ENCODE results near the gene METTL9.

METTL9 gene

GRCh38 chr16:21593530-21594289 lies 5.7 kb upstream of the METTL9 start:
- CTCF ChIA-PET, result interaction anchor here (1.0 to 2.9 kb wide), 4 partner anchors 9 to 113 kb away, joined by 3 to 9 read pairs (median 4); no protein-coding TSS in a partner anchor
- no peaks in the 10 kb centered on the region for H3K36me3 ChIP-seq (ENCODE audit: control insufficient read depth in 4 of 4, insufficient read depth in 4 of 4, low read length in 3 of 4)
- 94% methylated on average over 2 of the region's 7 CpGs for WGBS (ENCODE audit: insufficient coverage)
- peaks cover 3 to 38% (median 10%) of the 10 kb centered on the region in 4 experiments for H3K4me1 ChIP-seq (ENCODE audit: control extremely low read depth in 1 of 4, control insufficient read depth in 4 of 4, insufficient read depth in 4 of 4, low read length in 3 of 4)
- no peak overlapping the region for H3K4me3 ChIP-seq (ENCODE audit: control insufficient read depth in 1 of 7, extremely low read depth in 1 of 7, insufficient read depth in 4 of 7, low read depth in 2 of 7, low read length in 6 of 7)
- POLR2A ChIA-PET, result no interaction called here
- H3K9me3 ChIP-seq (ENCODE audit: control extremely low read depth in 1 of 5, control insufficient read depth in 4 of 5, insufficient read depth in 2 of 5, low read depth in 1 of 5, low read length in 4 of 5), result no peaks in the 10 kb centered on the region
- no peak for DNase-seq
- no peaks in the 10 kb centered on the region for H3K27me3 ChIP-seq (replicated peaks in 2 of 5; ENCODE audit: control insufficient read depth in 4 of 5, insufficient read depth in 5 of 5, low read length in 4 of 5)
- H3K27ac ChIP-seq (ENCODE audit: insufficient read depth in 1 of 2, low read depth in 1 of 2, low read length in 2 of 2, poor library complexity in 1 of 2, severe bottlenecking in 2 of 2), result no peak overlapping the region

DNA sequence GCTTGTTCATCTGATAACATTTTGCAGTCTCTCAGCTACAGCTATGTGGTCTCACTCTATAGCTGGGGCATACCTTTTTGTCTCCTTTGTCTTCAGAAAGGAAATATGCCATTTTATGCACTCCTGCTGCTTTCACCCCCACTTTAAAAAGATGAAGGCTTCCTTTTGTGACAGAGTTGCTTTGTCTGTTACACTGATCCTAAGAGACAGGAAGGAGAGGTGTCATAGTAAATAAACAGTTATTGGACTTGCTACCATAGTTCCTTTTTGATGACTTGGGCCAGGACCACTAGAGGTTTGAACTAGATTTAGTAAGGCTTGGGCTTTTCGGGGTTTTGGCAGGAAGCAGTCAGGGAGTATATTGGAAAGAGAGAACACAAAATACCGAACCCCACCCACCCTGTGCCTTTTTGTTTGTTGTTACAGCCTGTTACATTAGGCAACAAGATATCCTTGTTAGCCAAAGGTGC lies 1.8 kb upstream of the METTL9 start:
- Histone ChIP-seq H3K9me3 (ENCODE audit: control extremely low read depth in 1 of 5, control insufficient read depth in 4 of 5, insufficient read depth in 2 of 5, low read depth in 1 of 5, low read length in 4 of 5) (no peaks in the 10 kb centered on the region), H3K27ac (ENCODE audit: insufficient read depth in 1 of 2, low read depth in 1 of 2, low read length in 2 of 2, poor library complexity in 1 of 2, severe bottlenecking in 2 of 2) (no peak overlapping the region), H3K4me1 (ENCODE audit: control extremely low read depth in 1 of 4, control insufficient read depth in 4 of 4, insufficient read depth in 4 of 4, low read length in 3 of 4) (peaks cover 3 to 37% (median 23%) of the 10 kb centered on the region in 4 experiments), H3K36me3 (ENCODE audit: control insufficient read depth in 4 of 4, insufficient read depth in 4 of 4, low read length in 3 of 4) (no peaks in the 10 kb centered on the region), H3K4me3 (ENCODE audit: control insufficient read depth in 1 of 7, extremely low read depth in 1 of 7, insufficient read depth in 4 of 7, low read depth in 2 of 7, low read length in 6 of 7) (no peak overlapping the region), H3K27me3 (replicated peaks in 2 of 5; ENCODE audit: control insufficient read depth in 4 of 5, insufficient read depth in 5 of 5, low read length in 4 of 5) (no peaks in the 10 kb centered on the region)
- DNase-seq, result no peak
- 93% methylated on average over 2 of the region's 2 CpGs for WGBS (ENCODE audit: insufficient coverage)
- ChIA-PET POLR2A (no interaction called here), CTCF (interaction anchor here (0.7 to 2.3 kb wide), 4 partner anchors 10 to 31 kb away, joined by 3 to 8 read pairs (median 4); no protein-coding TSS in a partner anchor)

GRCh38 chr16:21598206-21598605 lies 1.2 kb upstream of the METTL9 start:
- Histone ChIP-seq H3K4me3 (ENCODE audit: control insufficient read depth in 1 of 7, extremely low read depth in 1 of 7, insufficient read depth in 4 of 7, low read depth in 2 of 7, low read length in 6 of 7) (peak overlapping the region in 5 of 7 experiments; percentile 77 to 97 (median 89)), H3K36me3 (ENCODE audit: control insufficient read depth in 4 of 4, insufficient read depth in 4 of 4, low read length in 3 of 4) (no peaks in the 10 kb centered on the region), H3K27ac (ENCODE audit: insufficient read depth in 1 of 2, low read depth in 1 of 2, low read length in 2 of 2, poor library complexity in 1 of 2, severe bottlenecking in 2 of 2) (peak overlapping the region; percentile 86 to 94), H3K4me1 (ENCODE audit: control extremely low read depth in 1 of 4, control insufficient read depth in 4 of 4, insufficient read depth in 4 of 4, low read length in 3 of 4) (peaks cover 3 to 43% (median 23%) of the 10 kb centered on the region in 4 experiments), H3K27me3 (replicated peaks in 2 of 5; ENCODE audit: control insufficient read depth in 4 of 5, insufficient read depth in 5 of 5, low read length in 4 of 5) (no peaks in the 10 kb centered on the region), H3K9me3 (ENCODE audit: control extremely low read depth in 1 of 5, control insufficient read depth in 4 of 5, insufficient read depth in 2 of 5, low read depth in 1 of 5, low read length in 4 of 5) (no peaks in the 10 kb centered on the region)
- CTCF ChIA-PET, result interaction anchor here (0.8 to 2.3 kb wide), 5 partner anchors 8 to 42 kb away, joined by 3 to 8 read pairs (median 4); no protein-coding TSS in a partner anchor
- WGBS (ENCODE audit: insufficient coverage), result 98% methylated on average over 8 of the region's 12 CpGs
- POLR2A ChIA-PET, result interaction anchor here (1.1 kb wide), 1 partner anchor 13 kb away, joined by 3 read pairs; no protein-coding TSS in a partner anchor
- DNase-seq, result no peak

DNA sequence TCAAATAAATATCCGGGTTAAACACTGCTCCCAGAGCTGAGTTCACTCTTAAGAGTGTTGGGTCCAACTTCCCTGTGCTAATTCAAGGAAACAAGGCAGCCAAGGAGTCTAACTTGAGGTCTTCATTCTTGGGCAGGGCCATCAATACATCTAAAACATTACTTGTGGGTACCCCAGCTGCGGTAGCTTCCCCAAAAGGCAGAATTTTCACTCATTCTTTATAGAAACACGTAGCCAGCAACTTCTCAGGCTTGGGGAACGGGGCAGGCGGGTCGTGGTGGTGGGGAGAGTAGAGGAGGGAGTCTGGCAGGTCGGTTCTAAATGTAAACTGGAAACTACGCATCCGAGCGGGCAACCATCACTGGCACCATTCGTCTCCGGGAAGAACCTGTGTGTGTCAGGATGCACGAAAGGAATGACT lies 666 bp upstream of the METTL9 start:
- ChIA-PET CTCF (interaction anchor here (0.8 to 2.3 kb wide), 5 partner anchors 9 to 41 kb away, joined by 3 to 8 read pairs (median 4); no protein-coding TSS in a partner anchor), POLR2A (interaction anchor here (1.1 kb wide), 1 partner anchor 13 kb away, joined by 3 read pairs; no protein-coding TSS in a partner anchor)
- no peaks in the 10 kb centered on the region for H3K9me3 ChIP-seq (ENCODE audit: control extremely low read depth in 1 of 5, control insufficient read depth in 4 of 5, insufficient read depth in 2 of 5, low read depth in 1 of 5, low read length in 4 of 5)
- no peaks in the 10 kb centered on the region for H3K36me3 ChIP-seq (ENCODE audit: control insufficient read depth in 4 of 4, insufficient read depth in 4 of 4, low read length in 3 of 4)
- WGBS (ENCODE audit: insufficient coverage), result under 1% methylated on average over 10 of the region's 13 CpGs
- peak; percentile 28 to 71 (median 63) for DNase-seq
- H3K27me3 ChIP-seq (replicated peaks in 2 of 5; ENCODE audit: control insufficient read depth in 4 of 5, insufficient read depth in 5 of 5, low read length in 4 of 5), result no peaks in the 10 kb centered on the region
- H3K4me1 ChIP-seq (ENCODE audit: control extremely low read depth in 1 of 4, control insufficient read depth in 4 of 4, insufficient read depth in 4 of 4, low read length in 3 of 4), result peaks cover 3 to 48% (median 23%) of the 10 kb centered on the region in 4 experiments
- H3K4me3 ChIP-seq (ENCODE audit: control insufficient read depth in 1 of 7, extremely low read depth in 1 of 7, insufficient read depth in 4 of 7, low read depth in 2 of 7, low read length in 6 of 7), result peak overlapping the region; percentile 77 to 99 (median 96)
- peak overlapping the region; percentile 86 to 94 for H3K27ac ChIP-seq (ENCODE audit: insufficient read depth in 1 of 2, low read depth in 1 of 2, low read length in 2 of 2, poor library complexity in 1 of 2, severe bottlenecking in 2 of 2)

- Histone ChIP-seq H3K9me3 (ENCODE audit: control extremely low read depth in 1 of 5, control insufficient read depth in 4 of 5, insufficient read depth in 2 of 5, low read depth in 1 of 5, low read length in 4 of 5) (no peaks in the 10 kb centered on the region), H3K4me1 (ENCODE audit: control extremely low read depth in 1 of 4, control insufficient read depth in 4 of 4, insufficient read depth in 4 of 4, low read length in 3 of 4) (peaks cover 11 to 63% (median 34%) of the 10 kb centered on the region in 4 experiments), H3K27ac (ENCODE audit: insufficient read depth in 1 of 2, low read depth in 1 of 2, low read length in 2 of 2, poor library complexity in 1 of 2, severe bottlenecking in 2 of 2) (peak overlapping the region; percentile 74 to 94), H3K36me3 (ENCODE audit: control insufficient read depth in 4 of 4, insufficient read depth in 4 of 4, low read length in 3 of 4) (no peaks in the 10 kb centered on the region), H3K4me3 (ENCODE audit: control insufficient read depth in 1 of 7, extremely low read depth in 1 of 7, insufficient read depth in 4 of 7, low read depth in 2 of 7, low read length in 6 of 7) (peak overlapping the region; percentile 77 to 99 (median 96)), H3K27me3 (replicated peaks in 2 of 5; ENCODE audit: control insufficient read depth in 4 of 5, insufficient read depth in 5 of 5, low read length in 4 of 5) (no peaks in the 10 kb centered on the region)
- CTCF ChIA-PET, result interaction anchor here (1.1 to 1.8 kb wide), 2 partner anchors 10 to 37 kb away, joined by 5 to 6 read pairs; no protein-coding TSS in a partner anchor
- 1% methylated on average over 44 of the region's 52 CpGs for WGBS (ENCODE audit: insufficient coverage)
- POLR2A ChIA-PET, result no interaction called here
- DNase-seq, result peak; percentile 28 to 75 (median 68)
Measured at GRCh38 chr16:21600031-21600773, 825 bp downstream of the METTL9 start.

- Histone ChIP-seq H3K27ac (ENCODE audit: insufficient read depth in 1 of 2, low read depth in 1 of 2, low read length in 2 of 2, poor library complexity in 1 of 2, severe bottlenecking in 2 of 2) (no peak overlapping the region), H3K27me3 (replicated peaks in 2 of 5; ENCODE audit: control insufficient read depth in 4 of 5, insufficient read depth in 5 of 5, low read length in 4 of 5) (no peaks in the 10 kb centered on the region), H3K36me3 (ENCODE audit: control insufficient read depth in 4 of 4, insufficient read depth in 4 of 4, low read length in 3 of 4) (no peaks in the 10 kb centered on the region), H3K9me3 (ENCODE audit: control extremely low read depth in 1 of 5, control insufficient read depth in 4 of 5, insufficient read depth in 2 of 5, low read depth in 1 of 5, low read length in 4 of 5) (no peaks in the 10 kb centered on the region), H3K4me3 (ENCODE audit: control insufficient read depth in 1 of 7, extremely low read depth in 1 of 7, insufficient read depth in 4 of 7, low read depth in 2 of 7, low read length in 6 of 7) (no peak overlapping the region), H3K4me1 (ENCODE audit: control extremely low read depth in 1 of 4, control insufficient read depth in 4 of 4, insufficient read depth in 4 of 4, low read length in 3 of 4) (peaks cover 16 to 75% (median 38%) of the 10 kb centered on the region in 4 experiments)
- 100% methylated on average over 2 of the region's 3 CpGs for WGBS (ENCODE audit: insufficient coverage)
- no peak for DNase-seq
- ChIA-PET CTCF (interaction anchor here (0.6 to 2.5 kb wide), 8 partner anchors 9 to 38 kb away, joined by 3 to 5 read pairs (median 4); no protein-coding TSS in a partner anchor), POLR2A (no interaction called here)
Measured at GRCh38 chr16:21602785-21603184, 3.4 kb downstream of the METTL9 start.
